Measurements from ENCODE around the gene IL33.

IL33 gene

DNA sequence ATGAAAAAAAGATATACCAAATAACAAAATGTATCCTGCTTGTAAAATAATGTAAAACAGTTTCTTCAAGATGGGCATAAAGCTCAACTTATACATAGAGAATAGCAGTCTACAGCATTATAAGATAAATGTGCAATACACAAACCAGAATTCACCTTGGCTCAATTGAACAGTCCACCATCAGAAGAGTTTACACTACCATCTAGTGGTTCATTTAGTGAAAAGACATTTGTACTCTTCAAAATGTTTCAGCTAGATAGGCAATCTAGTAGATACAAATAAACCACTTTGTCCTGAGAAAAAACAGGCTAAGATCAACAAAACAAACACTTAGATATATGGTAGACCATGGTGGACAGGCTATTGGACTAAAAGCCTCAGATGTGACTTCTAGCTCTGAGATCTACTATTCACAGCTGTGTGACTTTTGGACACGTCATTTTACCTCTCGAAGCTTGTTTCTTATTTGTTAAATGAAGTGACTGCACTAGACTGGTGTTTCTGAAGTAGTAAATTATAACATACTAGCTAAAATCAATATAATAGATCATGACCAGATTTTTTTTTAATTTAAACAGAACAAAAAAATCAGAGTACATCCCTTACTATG, 90.5 kb downstream of the IL33 start:
- DNase-seq (ENCODE audit: low spot score): peak; percentile 63

Measured in kidney capillary endothelial cell (primary cell).